Naive thymus-derived CD4-positive, alpha-beta T cell (primary cell): Measurements from ENCODE around the gene CDKAL1. TPM values are rescaled to one million over a fixed set of nuclear protein-coding genes. Genes with fewer than 3 reads are reported as not detected.

Experiments used
- ATAC-seq: fragments of 150-1000 bp; cut with Tn5 transposase; 2 replicates; pipeline ENCODE4 v1.10.0; 2021; ENCODE audit warnings: mild to moderate bottlenecking, moderate library complexity
- CTCF ChIA-PET: fragments of 350-600 bp; sonication (Branson Sonifier 250); formaldehyde crosslinking; loops from one replicate; lab custom pipeline; 2021; ENCODE audit warnings: antibody characterized with exemption; lab: Charles Lee
- POLR2A ChIA-PET: fragments of 350-600 bp; sonication (Branson Sonifier 250); formaldehyde crosslinking; loops from one replicate; lab custom pipeline; 2021; ENCODE audit warnings: antibody characterized with exemption, inconsistent platforms; lab: Charles Lee
- DNase-seq, 9 donors: peaks; one replicate each; pipeline versions ENCODE4 v3.0.0 to v3.0.0-alpha.2; 2020 to 2022; ENCODE audit warnings: mixed read lengths in 1 of 9
- H3K27ac ChIP-seq: one replicate; pipeline ENCODE4 v1.7.0; 2013; ENCODE audit warnings: mild to moderate bottlenecking, low read depth, low read length, moderate library complexity
- H3K27me3 ChIP-seq, 2 donors: one replicate each; pipeline ENCODE4 v1.7.0; 2013; ENCODE audit warnings: low read length in 2 of 2, mild to moderate bottlenecking in 2 of 2, moderate library complexity in 2 of 2; ENCODE audit not compliant: control insufficient read depth in 2 of 2, insufficient read depth in 2 of 2
- H3K36me3 ChIP-seq, 3 experiments: 1 replicate in 2 of 3; 2 replicates in 1 of 3; pipeline ENCODE4 v1.7.0; 2013; ENCODE audit warnings: low read length in 3 of 3, mild to moderate bottlenecking in 3 of 3, moderate library complexity in 1 of 3; ENCODE audit not compliant: insufficient read depth in 3 of 3, control insufficient read depth in 2 of 3
- H3K4me1 ChIP-seq, 2 donors: one replicate each; pipeline ENCODE4 v1.7.0; 2013; ENCODE audit warnings: low read length in 2 of 2, mild to moderate bottlenecking in 2 of 2, moderate library complexity in 1 of 2; ENCODE audit not compliant: control insufficient read depth in 2 of 2, insufficient read depth in 2 of 2
- H3K4me3 ChIP-seq: 2 replicates; pipeline ENCODE4 v1.7.0; 2013; ENCODE audit warnings: mild to moderate bottlenecking, low read length
- H3K9me3 ChIP-seq, 3 experiments: 1 replicate in 2 of 3; 2 replicates in 1 of 3; pipeline ENCODE4 v1.7.0; 2013; ENCODE audit warnings: low read length in 3 of 3; ENCODE audit not compliant: control insufficient read depth in 2 of 3
- H3K27ac Mint-ChIP-seq, 9 donors: one replicate each; pipeline ENCODE4 v1.8.0; 2020 to 2022; ENCODE audit warnings: mixed read lengths in 9 of 9, mild to moderate bottlenecking in 8 of 9, moderate library complexity in 5 of 9, inconsistent platforms in 2 of 9
- H3K27me3 Mint-ChIP-seq, 5 donors: one replicate each; pipeline ENCODE4 v1.8.0; 2021 to 2022; ENCODE audit warnings: mixed read lengths in 5 of 5, mild to moderate bottlenecking in 1 of 5
- H3K36me3 Mint-ChIP-seq, 5 donors: one replicate each; pipeline ENCODE4 v1.8.0; 2020 to 2022; ENCODE audit warnings: mixed read lengths in 5 of 5, mild to moderate bottlenecking in 3 of 5, inconsistent platforms in 1 of 5
- H3K4me1 Mint-ChIP-seq, 7 donors: one replicate each; pipeline ENCODE4 v1.8.0; 2020 to 2022; ENCODE audit warnings: mixed read lengths in 7 of 7, mild to moderate bottlenecking in 3 of 7, inconsistent platforms in 1 of 7
- H3K4me3 Mint-ChIP-seq, 10 donors: one replicate each; pipeline ENCODE4 v1.8.0; 2020 to 2022; ENCODE audit warnings: mild to moderate bottlenecking in 10 of 10, mixed read lengths in 10 of 10, moderate library complexity in 6 of 10, inconsistent platforms in 2 of 10
- H3K9me3 Mint-ChIP-seq, 11 donors: one replicate each; pipeline ENCODE4 v1.8.0; 2020 to 2022; ENCODE audit warnings: mixed read lengths in 11 of 11, mild to moderate bottlenecking in 4 of 11, inconsistent platforms in 1 of 11, moderate library complexity in 1 of 11
- intact Hi-C, 2 donors: fragments of 100-400 bp; cut with micrococcal nuclease; formaldehyde crosslinking; loops; one replicate each; pipeline ENCODE4 v1.15.1; 2023
- polyA plus RNA-seq, 2 donors: library from polyadenylated mRNA; unstranded; fragments of 300-500 nt; fragmentation: Illumina TruSeq; gene quantifications; one replicate each; pipeline ENCODE4 v1.2.3, GENCODE V29; 2021
- total RNA-seq, 6 experiments: library from RNA in 5 of 6; stranded (reverse) in 5 of 6; gene quantifications; 1 replicate in 5 of 6; 2 replicates in 1 of 6; pipeline ENCODE4 v1.2.3 and lab custom pipeline; 2021 to 2026

Gene CDKAL1
- total and polyA plus RNA-seq, 7 experiments from 2014 or later = 23.6 to 35.8 (median 29.8) TPM

DNA sequence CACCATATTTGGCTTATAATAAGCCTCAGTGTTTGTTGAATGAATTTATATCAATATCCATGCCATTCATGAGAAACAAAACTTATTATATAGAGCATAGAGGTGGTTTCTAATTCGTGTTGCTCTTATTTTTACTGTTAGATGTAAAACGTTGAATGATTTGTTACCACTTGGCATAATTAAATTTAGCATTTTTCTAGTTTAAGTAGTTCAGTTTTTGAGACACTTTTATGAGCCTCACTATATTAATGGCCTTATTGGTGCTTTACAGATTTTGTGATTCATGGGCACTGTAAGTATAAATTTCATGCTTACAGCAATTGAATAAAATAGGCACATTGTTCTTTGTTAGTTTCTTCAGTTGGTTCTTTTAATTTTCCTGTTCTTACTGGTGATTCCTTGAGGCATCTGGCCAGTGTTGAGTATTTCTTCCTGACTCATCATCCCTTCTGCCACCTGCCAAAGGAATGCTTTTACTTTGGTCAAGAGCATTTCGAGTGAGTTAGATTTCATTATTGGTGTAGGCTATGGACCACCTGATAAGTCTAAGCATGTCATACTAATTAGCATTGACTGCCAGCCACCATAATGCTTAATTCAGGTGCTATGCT lies 34.8 kb downstream of the CDKAL1 start:
- no peaks in the 10 kb centered on the region for H3K27me3 Mint-ChIP-seq
- Histone ChIP-seq H3K4me3 (no peak overlapping the region), H3K36me3 (no peaks in the 10 kb centered on the region), H3K4me1 (no peaks in the 10 kb centered on the region), H3K9me3 (no peaks in the 10 kb centered on the region), H3K27me3 (no peaks in the 10 kb centered on the region), H3K27ac (no peak overlapping the region)
- ChIA-PET CTCF (no interaction called here), POLR2A (no interaction called here)
- ATAC-seq = no peak
- intact Hi-C loops = loop anchor here in 1 of 2 donors (10.0 kb wide), 2 partner anchors 596 to 1366 kb away; no protein-coding TSS in a partner anchor
- H3K9me3 Mint-ChIP-seq = no peaks in the 10 kb centered on the region
- H3K27ac Mint-ChIP-seq = peak overlapping the region in 1 of 9 donors; percentile 11
- peaks cover 4 to 39% (median 10%) of the 10 kb centered on the region in 5 donors for H3K36me3 Mint-ChIP-seq
- peaks cover 12 to 51% (median 22%) of the 10 kb centered on the region in 7 donors for H3K4me1 Mint-ChIP-seq
- no peak for DNase-seq
- no peak overlapping the region for H3K4me3 Mint-ChIP-seq

DNA sequence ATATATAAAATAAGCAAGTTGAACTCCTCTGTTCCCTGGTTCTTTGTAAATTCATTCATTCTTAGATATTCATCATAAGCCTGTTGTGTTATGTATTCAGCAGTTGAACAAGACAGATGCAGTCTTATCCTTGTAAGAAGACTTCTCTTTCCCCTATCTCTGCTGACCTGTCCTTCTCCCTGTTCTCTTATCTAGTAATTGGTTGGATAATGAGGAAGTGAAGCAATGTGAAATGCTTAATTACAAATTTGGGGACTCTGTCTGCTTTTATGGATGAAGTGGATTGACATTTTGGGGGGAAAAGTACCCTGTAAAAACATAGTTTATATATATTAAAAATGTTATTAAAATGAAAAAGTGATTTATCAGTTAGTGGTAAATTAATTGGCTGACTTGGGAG lies 37.0 kb downstream of the CDKAL1 start:
- Mint-ChIP-seq H3K36me3 (peaks cover 4 to 43% (median 10%) of the 10 kb centered on the region in 5 donors), H3K4me3 (no peak overlapping the region), H3K27me3 (no peaks in the 10 kb centered on the region), H3K4me1 (peaks cover 7 to 43% (median 21%) of the 10 kb centered on the region in 7 donors), H3K9me3 (no peaks in the 10 kb centered on the region), H3K27ac (peak overlapping the region in 1 of 9 donors; percentile 41)
- Histone ChIP-seq H3K4me3 (no peak overlapping the region), H3K9me3 (no peaks in the 10 kb centered on the region), H3K36me3 (no peaks in the 10 kb centered on the region), H3K4me1 (no peaks in the 10 kb centered on the region), H3K27me3 (no peaks in the 10 kb centered on the region), H3K27ac (no peak overlapping the region)
- intact Hi-C loops = no loop called here
- POLR2A ChIA-PET = no interaction called here
- DNase-seq (no peak), ATAC-seq (no peak)
- CTCF ChIA-PET = no interaction called here

DNA sequence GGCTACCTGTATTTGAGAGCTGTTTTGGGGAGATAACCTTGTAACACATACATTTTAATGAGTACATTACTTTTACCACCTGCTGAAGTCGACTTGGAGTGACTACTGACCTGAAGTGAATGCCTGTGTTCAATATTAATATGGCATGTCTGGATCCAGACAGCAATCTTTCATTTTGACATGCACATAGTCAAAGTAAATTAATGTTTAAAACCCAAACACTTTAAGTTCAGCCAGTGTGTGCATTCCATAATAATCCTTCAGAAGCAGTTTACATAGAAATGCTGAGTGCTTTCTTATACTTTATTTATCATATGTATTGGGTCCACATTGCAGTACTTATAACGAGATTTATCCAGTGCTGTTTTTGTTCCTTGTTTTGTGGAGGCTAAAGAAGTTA lies 38.0 kb downstream of the CDKAL1 start:
- POLR2A ChIA-PET = no interaction called here
- Histone ChIP-seq H3K9me3 (no peaks in the 10 kb centered on the region), H3K27ac (no peak overlapping the region), H3K4me3 (no peak overlapping the region), H3K4me1 (no peaks in the 10 kb centered on the region), H3K27me3 (no peaks in the 10 kb centered on the region), H3K36me3 (peaks cover 0 to 4% (median 0%) of the 10 kb centered on the region in 3 experiments)
- Mint-ChIP-seq H3K9me3 (no peaks in the 10 kb centered on the region), H3K4me1 (peaks cover 7 to 43% (median 24%) of the 10 kb centered on the region in 7 donors), H3K27ac (no peak overlapping the region), H3K36me3 (peaks cover 4 to 46% (median 10%) of the 10 kb centered on the region in 5 donors), H3K27me3 (no peaks in the 10 kb centered on the region), H3K4me3 (no peak overlapping the region)
- intact Hi-C loops = no loop called here
- DNase-seq (no peak), ATAC-seq (no peak)
- CTCF ChIA-PET = no interaction called here

DNA sequence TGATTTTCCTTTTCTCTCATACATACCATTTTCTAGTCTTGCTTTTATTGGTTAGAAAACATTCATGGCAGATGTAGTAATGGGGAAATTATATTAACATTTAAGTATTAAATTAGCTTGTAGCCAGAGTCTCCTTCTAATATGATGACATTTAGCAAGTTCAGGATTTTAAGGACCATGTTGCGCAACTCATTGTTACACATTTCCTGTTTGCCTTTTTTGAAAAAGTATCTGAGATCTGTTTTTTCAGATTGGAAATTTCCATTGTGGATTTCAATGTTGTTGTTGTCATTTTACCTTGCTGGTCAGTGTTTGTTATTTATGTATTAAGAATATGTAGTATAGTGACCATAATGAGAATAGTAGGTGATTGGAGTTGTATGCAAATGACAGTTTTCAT lies 38.7 kb downstream of the CDKAL1 start:
- peaks cover 7 to 43% (median 24%) of the 10 kb centered on the region in 7 donors for H3K4me1 Mint-ChIP-seq
- no peak overlapping the region for H3K4me3 Mint-ChIP-seq
- no peak overlapping the region for H3K27ac Mint-ChIP-seq
- DNase-seq (no peak), ATAC-seq (no peak)
- H3K36me3 Mint-ChIP-seq = peaks cover 4 to 49% (median 9%) of the 10 kb centered on the region in 5 donors
- H3K9me3 ChIP-seq = no peaks in the 10 kb centered on the region
- no peak overlapping the region for H3K4me3 ChIP-seq
- no peaks in the 10 kb centered on the region for H3K4me1 ChIP-seq
- no peaks in the 10 kb centered on the region for H3K27me3 Mint-ChIP-seq
- peaks cover 0 to 11% (median 0%) of the 10 kb centered on the region in 3 experiments for H3K36me3 ChIP-seq
- H3K27me3 ChIP-seq = no peaks in the 10 kb centered on the region
- ChIA-PET POLR2A (interaction anchor here (0.6 kb wide), 1 partner anchor 37 kb away, joined by 3 read pairs; no protein-coding TSS in a partner anchor), CTCF (no interaction called here)
- H3K9me3 Mint-ChIP-seq = no peaks in the 10 kb centered on the region
- intact Hi-C loops = no loop called here
- no peak overlapping the region for H3K27ac ChIP-seq

DNA sequence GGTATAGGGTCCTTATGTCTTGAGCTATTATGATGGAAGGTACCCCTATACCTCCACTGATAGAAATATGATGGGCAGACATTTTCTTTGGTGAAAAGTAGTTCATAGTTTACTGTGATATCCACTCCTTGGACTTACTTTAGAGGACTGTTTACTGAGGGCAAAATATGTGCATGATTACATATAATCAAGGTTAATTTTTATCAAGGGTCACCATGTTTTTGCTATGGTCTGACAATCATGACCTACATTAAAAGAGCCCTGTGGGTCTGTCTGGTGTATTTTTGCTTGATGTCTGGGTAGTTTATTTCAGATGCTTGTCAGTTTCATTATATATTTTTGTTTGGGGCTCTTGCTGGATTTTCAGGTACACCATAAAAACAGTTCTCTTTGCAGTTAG lies 40.1 kb downstream of the CDKAL1 start:
- Histone ChIP-seq H3K4me1 (no peaks in the 10 kb centered on the region), H3K36me3 (peaks cover 0 to 15% (median 0%) of the 10 kb centered on the region in 3 experiments), H3K27me3 (no peaks in the 10 kb centered on the region), H3K27ac (no peak overlapping the region), H3K9me3 (no peaks in the 10 kb centered on the region), H3K4me3 (no peak overlapping the region)
- ChIA-PET CTCF (interaction anchor here (0.9 to 1.1 kb wide), 2 partner anchors 135 to 1014 kb away, joined by 3 to 5 read pairs; no protein-coding TSS in a partner anchor), POLR2A (no interaction called here)
- no peak for DNase-seq
- Mint-ChIP-seq H3K27me3 (no peaks in the 10 kb centered on the region), H3K4me1 (peaks cover 0 to 37% (median 28%) of the 10 kb centered on the region in 7 donors), H3K9me3 (peaks cover 0 to 1% (median 0%) of the 10 kb centered on the region in 11 donors), H3K4me3 (no peak overlapping the region), H3K36me3 (peaks cover 0 to 54% (median 13%) of the 10 kb centered on the region in 5 donors), H3K27ac (peak overlapping the region in 1 of 9 donors; percentile 2)
- no peak for ATAC-seq
- intact Hi-C loops = no loop called here

DNA sequence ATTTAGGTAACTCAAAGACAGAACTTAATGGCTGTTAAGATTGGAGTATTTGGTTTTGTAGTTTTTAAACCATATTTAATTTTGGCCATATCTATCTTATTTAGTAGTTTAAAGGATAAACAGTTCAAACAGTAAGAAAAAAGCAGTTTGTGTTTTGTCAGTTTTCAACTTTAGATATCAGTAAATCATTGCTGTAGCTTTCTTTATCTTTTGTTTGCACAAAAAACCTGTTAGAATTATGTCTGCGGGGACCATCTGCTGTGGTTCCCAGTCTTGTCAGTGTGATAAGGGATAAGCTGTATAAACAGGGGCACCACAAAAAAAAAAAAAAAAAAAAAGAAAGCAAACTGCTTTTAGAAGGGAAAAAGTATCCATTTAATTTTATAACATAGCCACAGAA lies 40.9 kb downstream of the CDKAL1 start:
- no peak for DNase-seq
- Mint-ChIP-seq H3K36me3 (peaks cover 0 to 57% (median 13%) of the 10 kb centered on the region in 5 donors), H3K9me3 (peaks cover 0 to 1% (median 0%) of the 10 kb centered on the region in 11 donors), H3K4me1 (peaks cover 0 to 37% (median 28%) of the 10 kb centered on the region in 7 donors), H3K27ac (no peak overlapping the region), H3K4me3 (no peak overlapping the region), H3K27me3 (no peaks in the 10 kb centered on the region)
- no peaks in the 10 kb centered on the region for H3K9me3 ChIP-seq
- no peak overlapping the region for H3K27ac ChIP-seq
- H3K4me1 ChIP-seq = no peaks in the 10 kb centered on the region
- H3K4me3 ChIP-seq = no peak overlapping the region
- no peak for ATAC-seq
- no peaks in the 10 kb centered on the region for H3K27me3 ChIP-seq
- intact Hi-C loops = no loop called here
- POLR2A ChIA-PET = interaction anchor here (0.6 kb wide), 1 partner anchor 54 kb away, joined by 3 read pairs; no protein-coding TSS in a partner anchor
- CTCF ChIA-PET = interaction anchor here (1.4 kb wide), 1 partner anchor 11 kb away, joined by 6 read pairs; no protein-coding TSS in a partner anchor
- peaks cover 0 to 15% (median 0%) of the 10 kb centered on the region in 3 experiments for H3K36me3 ChIP-seq
